ENCODE data around the gene ITFG1.

The ITFG1 gene

DNA sequence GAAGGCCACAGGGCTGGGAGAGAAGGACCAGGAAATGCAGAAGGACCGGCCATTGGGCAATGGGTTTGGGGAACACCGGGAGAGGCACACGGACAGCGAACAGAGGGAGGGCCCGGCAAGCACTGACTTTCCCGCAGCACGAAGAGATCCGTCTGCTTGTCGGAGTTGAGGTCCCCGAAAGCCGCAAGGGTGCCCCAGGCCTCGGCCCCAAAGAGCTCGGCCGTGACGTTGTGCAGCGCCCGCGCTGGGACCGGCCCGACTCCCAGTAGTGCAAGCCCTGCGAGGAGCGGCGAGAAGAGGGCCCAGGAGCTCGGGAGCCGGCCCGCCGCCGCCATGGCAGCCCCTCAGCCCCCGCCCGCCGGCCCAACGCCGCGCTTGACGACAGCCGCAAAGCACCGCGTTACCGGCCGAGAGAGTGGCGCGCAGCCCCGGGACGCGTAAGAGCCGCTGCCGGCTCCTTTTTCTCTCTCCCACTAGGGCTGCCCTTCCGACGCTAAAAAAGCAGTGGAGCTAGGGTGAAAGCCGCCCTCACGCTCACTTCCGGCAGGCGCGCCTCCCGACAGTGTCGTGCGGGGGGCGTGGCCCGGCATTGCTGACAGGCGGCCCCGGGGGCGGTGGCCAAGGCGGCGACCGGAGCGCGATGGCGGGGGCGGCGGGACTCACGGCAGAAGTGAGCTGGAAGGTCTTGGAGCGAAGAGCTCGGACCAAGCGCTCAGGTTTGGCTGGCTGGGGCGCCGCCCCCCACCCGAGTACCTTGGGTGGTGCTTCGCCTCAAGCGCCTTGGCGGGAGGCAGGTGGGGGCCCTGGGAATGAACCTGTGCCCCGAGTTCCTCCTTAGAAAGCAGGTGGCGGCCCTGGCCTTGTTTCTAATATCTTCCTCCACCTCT lies at the start of gene ITFG1, which contains the start of gene PHKB:
Gene ITFG1, minus strand, starts transcription at position 353 of the 887 bp plus-strand sequence. Its CDS starts 18 bp downstream, at position 335.
Gene PHKB, plus strand, starts transcription at position 621 of the 887 bp plus-strand sequence. Its CDS starts 20 bp downstream, at position 641.
- Histone ChIP-seq H3K4me3 (ENCODE audit: low read depth, low read length) (peak within 1 kb of the TSS; percentile 94), H3K4me1 (ENCODE audit: control insufficient read depth, insufficient read depth, low read length) (no peaks in the 10 kb centered on the region), H3K9me3 (ENCODE audit: control insufficient read depth, insufficient read depth, low read depth, low read length) (no peaks in the 10 kb centered on the region), H3K36me3 (ENCODE audit: control insufficient read depth in 2 of 2, insufficient read depth in 1 of 2, low read length in 2 of 2) (peaks cover 0 to 24% of the 10 kb centered on the region in 2 experiments; a peak in 2 of 3 replicates), H3K27ac (ENCODE audit: extremely low read depth, low read depth, low read length) (peak within 1 kb of the TSS; percentile 98)
- ChIA-PET POLR2A (interaction anchor here (0.5 to 1.7 kb wide), 10 partner anchors 8 to 577 kb away, joined by 3 to 8 read pairs (median 4); partner anchors contain the start of genes GPT2 and NETO2), CTCF (interaction anchor here (0.6 to 0.9 kb wide), 3 partner anchors 106 to 594 kb away, joined by 3 to 6 read pairs (median 3); partner anchors contain the start of gene NETO2)
- no peak for TF ChIP-seq ZNF239 (tag by site-specific recombination; IDR thresholded peaks at IDR 0.05)
- TF ChIP-seq ZNF660 (tag by site-specific recombination; IDR thresholded peaks at IDR 0.05): 0 out of 2 replicates have a peak, but pooled peaks have one; percentile 41
- TF ChIP-seq ZNF626 (tag by site-specific recombination; IDR thresholded peaks at IDR 0.05): no peak
- TF ChIP-seq SCRT2 (tag by site-specific recombination; IDR thresholded peaks at IDR 0.05): no peak
- no peak for TF ChIP-seq ZNF785 (tag by site-specific recombination; IDR thresholded peaks at IDR 0.05)
- no peak for TF ChIP-seq ZNF19 (tag by site-specific recombination; IDR thresholded peaks at IDR 0.05; ENCODE audit: low read depth)
- peak; percentile 55; the same call in 1 of the 2 replicates for TF ChIP-seq KLF8 (tag by site-specific recombination; IDR thresholded peaks at IDR 0.05)
- no peak for TF ChIP-seq ZNF174 (tag by site-specific recombination; IDR thresholded peaks at IDR 0.05)
- TF ChIP-seq, protein P1, sequence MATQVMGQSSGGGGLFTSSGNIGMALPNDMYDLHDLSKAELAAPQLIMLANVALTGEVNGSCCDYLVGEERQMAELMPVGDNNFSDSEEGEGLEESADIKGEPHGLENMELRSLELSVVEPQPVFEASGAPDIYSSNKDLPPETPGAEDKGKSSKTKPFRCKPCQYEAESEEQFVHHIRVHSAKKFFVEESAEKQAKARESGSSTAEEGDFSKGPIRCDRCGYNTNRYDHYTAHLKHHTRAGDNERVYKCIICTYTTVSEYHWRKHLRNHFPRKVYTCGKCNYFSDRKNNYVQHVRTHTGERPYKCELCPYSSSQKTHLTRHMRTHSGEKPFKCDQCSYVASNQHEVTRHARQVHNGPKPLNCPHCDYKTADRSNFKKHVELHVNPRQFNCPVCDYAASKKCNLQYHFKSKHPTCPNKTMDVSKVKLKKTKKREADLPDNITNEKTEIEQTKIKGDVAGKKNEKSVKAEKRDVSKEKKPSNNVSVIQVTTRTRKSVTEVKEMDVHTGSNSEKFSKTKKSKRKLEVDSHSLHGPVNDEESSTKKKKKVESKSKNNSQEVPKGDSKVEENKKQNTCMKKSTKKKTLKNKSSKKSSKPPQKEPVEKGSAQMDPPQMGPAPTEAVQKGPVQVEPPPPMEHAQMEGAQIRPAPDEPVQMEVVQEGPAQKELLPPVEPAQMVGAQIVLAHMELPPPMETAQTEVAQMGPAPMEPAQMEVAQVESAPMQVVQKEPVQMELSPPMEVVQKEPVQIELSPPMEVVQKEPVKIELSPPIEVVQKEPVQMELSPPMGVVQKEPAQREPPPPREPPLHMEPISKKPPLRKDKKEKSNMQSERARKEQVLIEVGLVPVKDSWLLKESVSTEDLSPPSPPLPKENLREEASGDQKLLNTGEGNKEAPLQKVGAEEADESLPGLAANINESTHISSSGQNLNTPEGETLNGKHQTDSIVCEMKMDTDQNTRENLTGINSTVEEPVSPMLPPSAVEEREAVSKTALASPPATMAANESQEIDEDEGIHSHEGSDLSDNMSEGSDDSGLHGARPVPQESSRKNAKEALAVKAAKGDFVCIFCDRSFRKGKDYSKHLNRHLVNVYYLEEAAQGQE (tag by site-specific recombination; IDR thresholded peaks at IDR 0.05): no peak
- peak; percentile 45; the same call in 1 of the 2 replicates for TF ChIP-seq ZNF76 (tag by site-specific recombination; IDR thresholded peaks at IDR 0.05; ENCODE audit: borderline replicate concordance, low read depth)
- TF ChIP-seq ZNF354C (tag by site-specific recombination; IDR thresholded peaks at IDR 0.05; ENCODE audit: borderline replicate concordance, low read depth): no peak
- no peak for TF ChIP-seq ZNF558 (tag by site-specific recombination; IDR thresholded peaks at IDR 0.05)
- TF ChIP-seq ZNF214 (tag by site-specific recombination; IDR thresholded peaks at IDR 0.05; ENCODE audit: borderline replicate concordance): no peak
- no peak for TF ChIP-seq ZBTB21 (tag by site-specific recombination; IDR thresholded peaks at IDR 0.05)
- TF ChIP-seq, protein P2, sequence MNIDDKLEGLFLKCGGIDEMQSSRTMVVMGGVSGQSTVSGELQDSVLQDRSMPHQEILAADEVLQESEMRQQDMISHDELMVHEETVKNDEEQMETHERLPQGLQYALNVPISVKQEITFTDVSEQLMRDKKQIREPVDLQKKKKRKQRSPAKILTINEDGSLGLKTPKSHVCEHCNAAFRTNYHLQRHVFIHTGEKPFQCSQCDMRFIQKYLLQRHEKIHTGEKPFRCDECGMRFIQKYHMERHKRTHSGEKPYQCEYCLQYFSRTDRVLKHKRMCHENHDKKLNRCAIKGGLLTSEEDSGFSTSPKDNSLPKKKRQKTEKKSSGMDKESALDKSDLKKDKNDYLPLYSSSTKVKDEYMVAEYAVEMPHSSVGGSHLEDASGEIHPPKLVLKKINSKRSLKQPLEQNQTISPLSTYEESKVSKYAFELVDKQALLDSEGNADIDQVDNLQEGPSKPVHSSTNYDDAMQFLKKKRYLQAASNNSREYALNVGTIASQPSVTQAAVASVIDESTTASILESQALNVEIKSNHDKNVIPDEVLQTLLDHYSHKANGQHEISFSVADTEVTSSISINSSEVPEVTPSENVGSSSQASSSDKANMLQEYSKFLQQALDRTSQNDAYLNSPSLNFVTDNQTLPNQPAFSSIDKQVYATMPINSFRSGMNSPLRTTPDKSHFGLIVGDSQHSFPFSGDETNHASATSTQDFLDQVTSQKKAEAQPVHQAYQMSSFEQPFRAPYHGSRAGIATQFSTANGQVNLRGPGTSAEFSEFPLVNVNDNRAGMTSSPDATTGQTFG (tag by site-specific recombination; IDR thresholded peaks at IDR 0.05; ENCODE audit: borderline replicate concordance): no peak
- peak; percentile 67 for TF ChIP-seq KLF1 (tag by site-specific recombination; IDR thresholded peaks at IDR 0.05)
- TF ChIP-seq, protein P3, sequence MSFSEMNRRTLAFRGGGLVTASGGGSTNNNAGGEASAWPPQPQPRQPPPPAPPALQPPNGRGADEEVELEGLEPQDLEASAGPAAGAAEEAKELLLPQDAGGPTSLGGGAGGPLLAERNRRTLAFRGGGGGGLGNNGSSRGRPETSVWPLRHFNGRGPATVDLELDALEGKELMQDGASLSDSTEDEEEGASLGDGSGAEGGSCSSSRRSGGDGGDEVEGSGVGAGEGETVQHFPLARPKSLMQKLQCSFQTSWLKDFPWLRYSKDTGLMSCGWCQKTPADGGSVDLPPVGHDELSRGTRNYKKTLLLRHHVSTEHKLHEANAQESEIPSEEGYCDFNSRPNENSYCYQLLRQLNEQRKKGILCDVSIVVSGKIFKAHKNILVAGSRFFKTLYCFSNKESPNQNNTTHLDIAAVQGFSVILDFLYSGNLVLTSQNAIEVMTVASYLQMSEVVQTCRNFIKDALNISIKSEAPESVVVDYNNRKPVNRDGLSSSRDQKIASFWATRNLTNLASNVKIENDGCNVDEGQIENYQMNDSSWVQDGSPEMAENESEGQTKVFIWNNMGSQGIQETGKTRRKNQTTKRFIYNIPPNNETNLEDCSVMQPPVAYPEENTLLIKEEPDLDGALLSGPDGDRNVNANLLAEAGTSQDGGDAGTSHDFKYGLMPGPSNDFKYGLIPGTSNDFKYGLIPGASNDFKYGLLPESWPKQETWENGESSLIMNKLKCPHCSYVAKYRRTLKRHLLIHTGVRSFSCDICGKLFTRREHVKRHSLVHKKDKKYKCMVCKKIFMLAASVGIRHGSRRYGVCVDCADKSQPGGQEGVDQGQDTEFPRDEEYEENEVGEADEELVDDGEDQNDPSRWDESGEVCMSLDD (tag by site-specific recombination; IDR thresholded peaks at IDR 0.05): no peak
- TF ChIP-seq, protein P4, sequence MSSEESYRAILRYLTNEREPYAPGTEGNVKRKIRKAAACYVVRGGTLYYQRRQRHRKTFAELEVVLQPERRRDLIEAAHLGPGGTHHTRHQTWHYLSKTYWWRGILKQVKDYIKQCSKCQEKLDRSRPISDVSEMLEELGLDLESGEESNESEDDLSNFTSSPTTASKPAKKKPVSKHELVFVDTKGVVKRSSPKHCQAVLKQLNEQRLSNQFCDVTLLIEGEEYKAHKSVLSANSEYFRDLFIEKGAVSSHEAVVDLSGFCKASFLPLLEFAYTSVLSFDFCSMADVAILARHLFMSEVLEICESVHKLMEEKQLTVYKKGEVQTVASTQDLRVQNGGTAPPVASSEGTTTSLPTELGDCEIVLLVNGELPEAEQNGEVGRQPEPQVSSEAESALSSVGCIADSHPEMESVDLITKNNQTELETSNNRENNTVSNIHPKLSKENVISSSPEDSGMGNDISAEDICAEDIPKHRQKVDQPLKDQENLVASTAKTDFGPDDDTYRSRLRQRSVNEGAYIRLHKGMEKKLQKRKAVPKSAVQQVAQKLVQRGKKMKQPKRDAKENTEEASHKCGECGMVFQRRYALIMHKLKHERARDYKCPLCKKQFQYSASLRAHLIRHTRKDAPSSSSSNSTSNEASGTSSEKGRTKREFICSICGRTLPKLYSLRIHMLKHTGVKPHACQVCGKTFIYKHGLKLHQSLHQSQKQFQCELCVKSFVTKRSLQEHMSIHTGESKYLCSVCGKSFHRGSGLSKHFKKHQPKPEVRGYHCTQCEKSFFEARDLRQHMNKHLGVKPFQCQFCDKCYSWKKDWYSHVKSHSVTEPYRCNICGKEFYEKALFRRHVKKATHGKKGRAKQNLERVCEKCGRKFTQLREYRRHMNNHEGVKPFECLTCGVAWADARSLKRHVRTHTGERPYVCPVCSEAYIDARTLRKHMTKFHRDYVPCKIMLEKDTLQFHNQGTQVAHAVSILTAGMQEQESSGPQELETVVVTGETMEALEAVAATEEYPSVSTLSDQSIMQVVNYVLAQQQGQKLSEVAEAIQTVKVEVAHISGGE (tag by site-specific recombination; conservative IDR thresholded peaks at IDR 0.05; ENCODE audit: low read depth): peak; percentile 86
- TF ChIP-seq, protein P5, sequence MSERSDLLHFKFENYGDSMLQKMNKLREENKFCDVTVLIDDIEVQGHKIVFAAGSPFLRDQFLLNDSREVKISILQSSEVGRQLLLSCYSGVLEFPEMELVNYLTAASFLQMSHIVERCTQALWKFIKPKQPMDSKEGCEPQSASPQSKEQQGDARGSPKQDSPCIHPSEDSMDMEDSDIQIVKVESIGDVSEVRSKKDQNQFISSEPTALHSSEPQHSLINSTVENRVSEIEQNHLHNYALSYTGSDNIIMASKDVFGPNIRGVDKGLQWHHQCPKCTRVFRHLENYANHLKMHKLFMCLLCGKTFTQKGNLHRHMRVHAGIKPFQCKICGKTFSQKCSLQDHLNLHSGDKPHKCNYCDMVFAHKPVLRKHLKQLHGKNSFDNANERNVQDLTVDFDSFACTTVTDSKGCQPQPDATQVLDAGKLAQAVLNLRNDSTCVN (tag by site-specific recombination; optimal IDR thresholded peaks at IDR 0.05): peak; percentile 65
- TF ChIP-seq ZNF341 (tag by site-specific recombination; IDR thresholded peaks at IDR 0.05; ENCODE audit: low read depth): peak; percentile 73
- no peak for TF ChIP-seq ZNF792 (tag by site-specific recombination; IDR thresholded peaks at IDR 0.05)
- TF ChIP-seq ZFP41 (tag by site-specific recombination; IDR thresholded peaks at IDR 0.05; ENCODE audit: borderline replicate concordance): no peak
- TF ChIP-seq REPIN1 (tag by site-specific recombination; IDR thresholded peaks at IDR 0.05; ENCODE audit: low read depth): no peak

All from HEK293 (cell line).